ENCODE data around the gene LRP1-AS.

LRP1-AS gene

GRCh38 chr12:57181072-57181471, 33.7 kb upstream of the LRP1-AS start:
- Histone ChIP-seq H3K27ac (no peak overlapping the region), H3K9ac (no peak overlapping the region), H3K4me3 (no peak overlapping the region), H4K20me1 (no peaks in the 10 kb centered on the region), H3K4me1 (peaks cover 16% of the 10 kb centered on the region), H3K4me2 (no peak overlapping the region), H3K9me3 (no peaks in the 10 kb centered on the region), H3K27me3 (no peaks in the 10 kb centered on the region), H3K36me3 (peaks cover 66% of the 10 kb centered on the region; the same call in 1 of the 2 replicates)
- TF ChIP-seq Cebpa-rat (IDR thresholded peaks at IDR 0.05), result no peak

GRCh38 chr12:57180321-57180989, 33.0 kb upstream of the LRP1-AS start:
- no peak for TF ChIP-seq Cebpa-rat (IDR thresholded peaks at IDR 0.05)
- H3K9me3 ChIP-seq, result no peaks in the 10 kb centered on the region
- H3K4me3 ChIP-seq, result no peak overlapping the region
- H3K27me3 ChIP-seq, result no peaks in the 10 kb centered on the region
- H3K36me3 ChIP-seq, result peaks cover 66% of the 10 kb centered on the region; the same call in 1 of the 2 replicates
- H3K9ac ChIP-seq, result no peak overlapping the region
- H3K27ac ChIP-seq, result no peak overlapping the region
- no peak overlapping the region for H3K4me2 ChIP-seq
- H3K4me1 ChIP-seq, result peaks cover 16% of the 10 kb centered on the region
- no peaks in the 10 kb centered on the region for H4K20me1 ChIP-seq

GRCh38 chr12:57179331-57180086, 32.1 kb upstream of the LRP1-AS start:
- no peak overlapping the region for H3K27ac ChIP-seq
- no peaks in the 10 kb centered on the region for H3K27me3 ChIP-seq
- H3K9me3 ChIP-seq, result no peaks in the 10 kb centered on the region
- peaks cover 19% of the 10 kb centered on the region for H3K4me1 ChIP-seq
- H3K4me3 ChIP-seq, result no peak overlapping the region
- H3K36me3 ChIP-seq, result peaks cover 63% of the 10 kb centered on the region; the same call in 1 of the 2 replicates
- no peak overlapping the region for H3K4me2 ChIP-seq
- no peaks in the 10 kb centered on the region for H4K20me1 ChIP-seq
- H3K9ac ChIP-seq, result no peak overlapping the region
- TF ChIP-seq Cebpa-rat (IDR thresholded peaks at IDR 0.05), result no peak

GRCh38 chr12:57178213-57178612, 30.8 kb upstream of the LRP1-AS start:
- H3K9ac ChIP-seq, result no peak overlapping the region
- H3K4me3 ChIP-seq, result no peak overlapping the region
- H3K27me3 ChIP-seq, result no peaks in the 10 kb centered on the region
- H4K20me1 ChIP-seq, result no peaks in the 10 kb centered on the region
- H3K36me3 ChIP-seq, result peaks cover 58% of the 10 kb centered on the region; the same call in 1 of the 2 replicates
- no peak for TF ChIP-seq Cebpa-rat (IDR thresholded peaks at IDR 0.05)
- no peak overlapping the region for H3K27ac ChIP-seq
- no peaks in the 10 kb centered on the region for H3K9me3 ChIP-seq
- H3K4me2 ChIP-seq, result peak overlapping the region; percentile 44
- peaks cover 31% of the 10 kb centered on the region for H3K4me1 ChIP-seq

- Histone ChIP-seq H3K4me3 (no peak overlapping the region), H3K4me2 (peak overlapping the region; percentile 44), H3K4me1 (peaks cover 31% of the 10 kb centered on the region), H3K27me3 (no peaks in the 10 kb centered on the region), H3K36me3 (peaks cover 58% of the 10 kb centered on the region; the same call in 1 of the 2 replicates), H4K20me1 (no peaks in the 10 kb centered on the region), H3K27ac (no peak overlapping the region), H3K9me3 (no peaks in the 10 kb centered on the region), H3K9ac (no peak overlapping the region)
- no peak for TF ChIP-seq Cebpa-rat (IDR thresholded peaks at IDR 0.05)
Observed at GRCh38 chr12:57177354-57177753, 29.9 kb upstream of the LRP1-AS start.

GRCh38 chr12:57176846-57177245, 29.4 kb upstream of the LRP1-AS start:
- TF ChIP-seq Cebpa-rat (IDR thresholded peaks at IDR 0.05), result no peak
- Histone ChIP-seq H3K27ac (no peak overlapping the region), H3K4me3 (no peak overlapping the region), H3K36me3 (peaks cover 58% of the 10 kb centered on the region; the same call in 1 of the 2 replicates), H3K9me3 (no peaks in the 10 kb centered on the region), H3K9ac (no peak overlapping the region), H4K20me1 (no peaks in the 10 kb centered on the region), H3K27me3 (no peaks in the 10 kb centered on the region), H3K4me2 (0 out of 2 replicates have a peak overlapping the region, but pooled peaks have one; percentile 44), H3K4me1 (peaks cover 31% of the 10 kb centered on the region)

- Histone ChIP-seq H3K9me3 (no peaks in the 10 kb centered on the region), H3K27me3 (no peaks in the 10 kb centered on the region), H3K4me3 (no peak overlapping the region), H3K27ac (no peak overlapping the region), H4K20me1 (no peaks in the 10 kb centered on the region), H3K9ac (no peak overlapping the region), H3K36me3 (peaks cover 58% of the 10 kb centered on the region; the same call in 1 of the 2 replicates), H3K4me2 (no peak overlapping the region), H3K4me1 (peaks cover 31% of the 10 kb centered on the region)
- TF ChIP-seq Cebpa-rat (IDR thresholded peaks at IDR 0.05), result no peak
Observed at GRCh38 chr12:57176139-57176477, 28.7 kb upstream of the LRP1-AS start.

- Histone ChIP-seq H3K9ac (no peak overlapping the region), H3K4me3 (no peak overlapping the region), H3K4me1 (peaks cover 31% of the 10 kb centered on the region), H3K27me3 (no peaks in the 10 kb centered on the region), H3K4me2 (no peak overlapping the region), H4K20me1 (no peaks in the 10 kb centered on the region), H3K9me3 (no peaks in the 10 kb centered on the region), H3K36me3 (peaks cover 55% of the 10 kb centered on the region; the same call in 1 of the 2 replicates), H3K27ac (no peak overlapping the region)
- TF ChIP-seq Cebpa-rat (IDR thresholded peaks at IDR 0.05), result no peak
Observed at GRCh38 chr12:57175428-57176138, 28.2 kb upstream of the LRP1-AS start.

- no peak for TF ChIP-seq Cebpa-rat (IDR thresholded peaks at IDR 0.05)
- no peaks in the 10 kb centered on the region for H4K20me1 ChIP-seq
- no peak overlapping the region for H3K27ac ChIP-seq
- no peak overlapping the region for H3K9ac ChIP-seq
- peaks cover 31% of the 10 kb centered on the region for H3K4me1 ChIP-seq
- H3K4me3 ChIP-seq, result no peak overlapping the region
- H3K4me2 ChIP-seq, result peak overlapping the region; percentile 52
- no peaks in the 10 kb centered on the region for H3K27me3 ChIP-seq
- H3K9me3 ChIP-seq, result no peaks in the 10 kb centered on the region
- peaks cover 45% of the 10 kb centered on the region; the same call in 1 of the 2 replicates for H3K36me3 ChIP-seq
Observed at GRCh38 chr12:57173683-57174082, 26.3 kb upstream of the LRP1-AS start.
